Sigmoid colon (tissue), 3 donors: ENCODE data around the gene FGB.

Experiments
- CTCF ChIP-seq, 4 experiments: fragments of 450-650 bp in 3 of 4; fragments of 200-600 bp in 1 of 4; IDR thresholded peaks; one replicate each; pipeline ENCODE4 v1.5.1; 2016 to 2019; ENCODE audit warnings: antibody characterized with exemption in 4 of 4, mild to moderate bottlenecking in 3 of 4, moderate library complexity in 2 of 4
- POLR2A ChIP-seq, 2 donors: fragments of 450-650 bp; IDR thresholded peaks; one replicate each; pipeline ENCODE4 v1.6.1; 2016; ENCODE audit warnings: antibody characterized with exemption in 2 of 2, mild to moderate bottlenecking in 2 of 2, moderate library complexity in 2 of 2

GRCh38 chr4:154577324-154577723 is 14.5 kb downstream of the FGB start:
- TF ChIP-seq POLR2A (IDR thresholded peaks at IDR 0.05), result no peak
- no peak for TF ChIP-seq CTCF (IDR thresholded peaks at IDR 0.05)
